Parathyroid adenoma (tissue), 2 donors: ENCODE measurements around the gene ARHGEF4.

Experiments used
- H2AFZ ChIP-seq: fragments of 300-600 bp; sonication (generic); one replicate; pipeline ENCODE4 v1.7.0; 2017; ENCODE audit warnings: antibody characterized with exemption, mild to moderate bottlenecking
- H3K27ac ChIP-seq: fragments of 300-600 bp; sonication (generic); one replicate; pipeline ENCODE4 v1.7.0; 2017
- H3K27me3 ChIP-seq: fragments of 300-600 bp; sonication (generic); one replicate; pipeline ENCODE4 v1.7.0; 2017; ENCODE audit warnings: low read length; ENCODE audit not compliant: control insufficient read depth, insufficient read depth
- H3K36me3 ChIP-seq: fragments of 300-600 bp; sonication (generic); one replicate; pipeline ENCODE4 v1.7.0; 2017; ENCODE audit warnings: low read length; ENCODE audit not compliant: control insufficient read depth, insufficient read depth
- H3K4me1 ChIP-seq: fragments of 300-600 bp; sonication (generic); one replicate; pipeline ENCODE4 v1.7.0; 2017; ENCODE audit warnings: control low read depth
- H3K4me2 ChIP-seq: fragments of 300-600 bp; sonication (generic); one replicate; pipeline ENCODE4 v1.7.0; 2017; ENCODE audit warnings: low read length
- H3K4me3 ChIP-seq: fragments of 300-600 bp; sonication (generic); one replicate; pipeline ENCODE4 v1.7.0; 2017; ENCODE audit warnings: low read depth, low read length
- H3K79me2 ChIP-seq: fragments of 300-600 bp; sonication (generic); one replicate; pipeline ENCODE4 v1.7.0; 2017; ENCODE audit warnings: control low read depth
- H3K9ac ChIP-seq: fragments of 300-600 bp; sonication (generic); one replicate; pipeline ENCODE4 v1.7.0; 2017; ENCODE audit warnings: mild to moderate bottlenecking
- H3K9me3 ChIP-seq: fragments of 300-600 bp; sonication (generic); one replicate; pipeline ENCODE4 v1.7.0; 2017; ENCODE audit warnings: low read length; ENCODE audit not compliant: control insufficient read depth
- TF ChIP-seq, protein P1 (sequence below): fragments of 300-600 bp; sonication (generic); IDR thresholded peaks from one replicate; pipeline ENCODE4 v1.7.0; 2017; ENCODE audit warnings: antibody characterized with exemption, mild to moderate bottlenecking
- donor health status: primary hyperparathyroidism.

Gene ARHGEF4

GRCh38 chr2:130807659-130808385 is 28.9 kb upstream of the ARHGEF4 start:
- Histone ChIP-seq H3K27me3 (no peaks in the 10 kb centered on the region), H3K4me3 (no peak overlapping the region), H2AFZ (no peak overlapping the region), H3K9ac (no peak overlapping the region), H3K4me1 (peaks cover 4% of the 10 kb centered on the region), H3K36me3 (no peaks in the 10 kb centered on the region), H3K4me2 (no peak overlapping the region), H3K9me3 (no peaks in the 10 kb centered on the region), H3K79me2 (no peaks in the 10 kb centered on the region), H3K27ac (no peak overlapping the region)
- TF ChIP-seq, protein P1, sequence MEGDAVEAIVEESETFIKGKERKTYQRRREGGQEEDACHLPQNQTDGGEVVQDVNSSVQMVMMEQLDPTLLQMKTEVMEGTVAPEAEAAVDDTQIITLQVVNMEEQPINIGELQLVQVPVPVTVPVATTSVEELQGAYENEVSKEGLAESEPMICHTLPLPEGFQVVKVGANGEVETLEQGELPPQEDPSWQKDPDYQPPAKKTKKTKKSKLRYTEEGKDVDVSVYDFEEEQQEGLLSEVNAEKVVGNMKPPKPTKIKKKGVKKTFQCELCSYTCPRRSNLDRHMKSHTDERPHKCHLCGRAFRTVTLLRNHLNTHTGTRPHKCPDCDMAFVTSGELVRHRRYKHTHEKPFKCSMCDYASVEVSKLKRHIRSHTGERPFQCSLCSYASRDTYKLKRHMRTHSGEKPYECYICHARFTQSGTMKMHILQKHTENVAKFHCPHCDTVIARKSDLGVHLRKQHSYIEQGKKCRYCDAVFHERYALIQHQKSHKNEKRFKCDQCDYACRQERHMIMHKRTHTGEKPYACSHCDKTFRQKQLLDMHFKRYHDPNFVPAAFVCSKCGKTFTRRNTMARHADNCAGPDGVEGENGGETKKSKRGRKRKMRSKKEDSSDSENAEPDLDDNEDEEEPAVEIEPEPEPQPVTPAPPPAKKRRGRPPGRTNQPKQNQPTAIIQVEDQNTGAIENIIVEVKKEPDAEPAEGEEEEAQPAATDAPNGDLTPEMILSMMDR: no peak

DNA sequence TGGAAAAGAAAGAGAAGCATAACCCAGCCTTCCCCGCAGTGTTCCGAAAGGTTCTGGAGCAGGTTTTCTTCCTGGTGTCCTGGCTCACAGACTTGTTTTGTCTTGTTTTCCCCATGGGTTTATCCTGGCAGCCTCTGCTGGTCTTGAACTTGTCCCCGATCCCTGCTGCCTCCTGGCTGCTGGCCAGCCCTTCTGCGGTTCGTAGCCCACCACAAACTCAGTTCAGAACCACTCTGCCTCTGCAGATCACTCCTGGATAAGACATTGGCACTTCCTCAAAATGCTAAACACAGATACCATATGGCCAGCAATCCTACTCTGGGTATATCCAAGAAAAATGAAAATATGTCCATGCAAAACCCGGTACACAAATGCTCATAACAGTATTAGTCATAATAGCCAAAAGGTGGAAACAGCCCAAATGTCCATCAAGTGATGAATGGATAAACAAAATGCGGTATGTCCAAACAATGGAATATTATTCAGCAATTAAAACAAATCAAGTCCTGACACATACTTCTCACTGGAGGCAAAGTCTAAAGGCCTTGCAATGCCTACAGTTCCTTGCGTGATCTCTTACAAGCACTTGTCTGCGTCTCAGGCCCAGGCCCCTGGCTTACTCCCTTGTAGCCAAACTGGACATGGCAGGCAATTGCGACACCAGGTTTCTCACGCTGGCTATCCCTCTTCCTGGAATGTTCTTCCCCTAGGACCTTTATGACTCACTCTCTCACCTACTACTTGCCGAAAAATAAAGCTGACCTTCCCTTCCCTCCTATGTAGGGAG is 28.0 kb upstream of the ARHGEF4 start:
- TF ChIP-seq, protein P1: no peak
- Histone ChIP-seq H3K36me3 (no peaks in the 10 kb centered on the region), H3K27me3 (no peaks in the 10 kb centered on the region), H3K4me3 (no peak overlapping the region), H3K4me1 (peaks cover 4% of the 10 kb centered on the region), H3K4me2 (no peak overlapping the region), H3K27ac (no peak overlapping the region), H2AFZ (no peak overlapping the region), H3K9me3 (no peaks in the 10 kb centered on the region), H3K9ac (no peak overlapping the region), H3K79me2 (no peaks in the 10 kb centered on the region)

- Histone ChIP-seq H3K27ac (no peak overlapping the region), H3K4me2 (no peak overlapping the region), H3K27me3 (no peaks in the 10 kb centered on the region), H3K4me3 (no peak overlapping the region), H3K9me3 (no peaks in the 10 kb centered on the region), H3K9ac (no peak overlapping the region), H3K79me2 (no peaks in the 10 kb centered on the region), H3K4me1 (peaks cover 4% of the 10 kb centered on the region), H2AFZ (no peak overlapping the region), H3K36me3 (no peaks in the 10 kb centered on the region)
- TF ChIP-seq, protein P1: no peak
Observed at GRCh38 chr2:130810490-130810889, 26.2 kb upstream of the ARHGEF4 start.

DNA sequence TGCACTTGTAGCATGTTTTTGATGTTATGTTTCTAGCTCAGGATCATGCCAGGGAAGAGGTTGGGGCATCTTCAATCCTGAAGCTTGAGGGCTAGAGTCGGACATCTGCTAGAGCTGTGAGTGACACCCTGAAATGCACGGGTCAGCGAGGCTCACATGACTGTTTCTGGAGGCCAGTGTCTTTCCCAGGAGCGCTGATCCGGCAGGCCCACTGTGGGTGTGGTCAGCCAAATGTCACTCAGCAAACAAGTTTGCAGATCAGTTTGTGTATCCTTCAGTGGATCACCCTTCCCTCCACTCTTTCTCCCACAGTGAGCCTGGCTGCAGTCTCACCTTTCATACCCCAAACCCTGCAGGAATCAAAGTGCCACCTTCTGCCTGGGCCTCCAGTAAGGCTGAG is 23.0 kb upstream of the ARHGEF4 start:
- Histone ChIP-seq H3K4me2 (no peak overlapping the region), H3K79me2 (no peaks in the 10 kb centered on the region), H2AFZ (no peak overlapping the region), H3K36me3 (no peaks in the 10 kb centered on the region), H3K9me3 (no peaks in the 10 kb centered on the region), H3K4me1 (no peaks in the 10 kb centered on the region), H3K27ac (no peak overlapping the region), H3K4me3 (no peak overlapping the region), H3K9ac (no peak overlapping the region), H3K27me3 (no peaks in the 10 kb centered on the region)
- TF ChIP-seq, protein P1: no peak
